Stimulated activated CD4-positive, alpha-beta T cell treated with anti-CD3 and anti-CD28 coated beads, Interleukin-2, amount 100 ng/mL, for 4 hours (primary cell): ENCODE data around the gene ARFRP1.

ENCODE experiments used
- DNase-seq: peaks from one replicate; pipeline ENCODE4 v3.0.0-alpha.2; 2020; ENCODE audit warnings: low read depth

ARFRP1 gene

GRCh38 chr20:63701329-63702035, 6.3 kb downstream of the ARFRP1 start:
- no peak for DNase-seq

- no peak for DNase-seq
Measured at GRCh38 chr20:63701051-63701328, 6.8 kb downstream of the ARFRP1 start.

- DNase-seq, result no peak
Measured at GRCh38 chr20:63700199-63701050, 7.4 kb downstream of the ARFRP1 start.

- no peak for DNase-seq
Measured at GRCh38 chr20:63699466-63700198, 8.1 kb downstream of the ARFRP1 start.

GRCh38 chr20:63698739-63699465, 8.9 kb downstream of the ARFRP1 start:
- peak; percentile 27 for DNase-seq

GRCh38 chr20:63697868-63698545, 9.8 kb downstream of the ARFRP1 start:
- no peak for DNase-seq

GRCh38 chr20:63697357-63697867, 10.4 kb downstream of the ARFRP1 start:
- DNase-seq, result no peak

- DNase-seq, result no peak
Measured at GRCh38 chr20:63696628-63697356, 11.0 kb downstream of the ARFRP1 start, which contains the start of gene TNFRSF6B. Gene TNFRSF6B (plus strand): TSS chr20:63696652. CDS start chr20:63696768, 116 bp downstream.

- DNase-seq, result no peak
Measured at GRCh38 chr20:63696306-63696627, 11.5 kb downstream of the ARFRP1 start.

- no peak for DNase-seq
Measured at GRCh38 chr20:63695424-63696305, 12.1 kb downstream of the ARFRP1 start.

GRCh38 chr20:63694584-63695423, 13.0 kb downstream of the ARFRP1 start:
- no peak for DNase-seq

GRCh38 chr20:63693733-63694583, 13.8 kb downstream of the ARFRP1 start:
- no peak for DNase-seq

GRCh38 chr20:63693083-63693732, 14.6 kb downstream of the ARFRP1 start:
- DNase-seq, result no peak

GRCh38 chr20:63692436-63693082, 15.2 kb downstream of the ARFRP1 start:
- no peak for DNase-seq

GRCh38 chr20:63691711-63692435, 15.9 kb downstream of the ARFRP1 start:
- DNase-seq, result no peak
